Keratinocyte (primary cell): ENCODE data around the gene GTF3A. TPM values are rescaled to one million over a fixed set of nuclear protein-coding genes. Genes with fewer than 3 reads are reported as not detected.

Experiments used
- DNase-seq: peaks from one replicate; pipeline ENCODE4 v3.0.0-alpha.2; 2011; ENCODE audit warnings: low read depth, missing footprints, low spot score
- FAIRE-seq: peaks from 2 replicates; lab custom pipeline; 2011; peaks lifted over from hg19 to GRCh38; lab: Jason Lieb, UNC
- H2AFZ ChIP-seq: 2 replicates; pipeline ENCODE4 v1.6.0; 2012; ENCODE audit warnings: low read length, control low read depth, inconsistent platforms; ENCODE audit not compliant: control insufficient read depth
- H3K27ac ChIP-seq: 2 replicates; pipeline ENCODE4 v1.5.1; 2011; ENCODE audit warnings: low read length; ENCODE audit not compliant: control insufficient read depth, insufficient read depth
- H3K27me3 ChIP-seq: 3 replicates; pipeline ENCODE4 v1.6.0; 2011; ENCODE audit warnings: low read length; ENCODE audit not compliant: control insufficient read depth, insufficient read depth; ENCODE audit errors: extremely low read depth
- H3K36me3 ChIP-seq, 2 experiments: 2 replicates in 1 of 2; 3 replicates in 1 of 2; pipeline ENCODE4 v1.5.1; 2011; ENCODE audit warnings: low read length in 2 of 2, mild to moderate bottlenecking in 1 of 2; ENCODE audit not compliant: control insufficient read depth in 2 of 2, insufficient read depth in 2 of 2; ENCODE audit errors: extremely low read depth in 1 of 2
- H3K4me1 ChIP-seq: 3 replicates; pipeline ENCODE4 v1.5.1; 2011; ENCODE audit warnings: low read length; ENCODE audit not compliant: control insufficient read depth, insufficient read depth; ENCODE audit errors: extremely low read depth
- H3K4me2 ChIP-seq: 3 replicates; pipeline ENCODE4 v1.6.0; 2011; ENCODE audit warnings: low read depth, low read length; ENCODE audit not compliant: control insufficient read depth, insufficient read depth; ENCODE audit errors: extremely low read depth
- H3K4me3 ChIP-seq, 3 experiments: fragments of 200-600 bp in 1 of 3; sonication (generic) in 1 of 3; 2 replicates in 2 of 3; 3 replicates in 1 of 3; pipeline ENCODE4 v1.5.1; 2011 to 2016; ENCODE audit warnings: low read length in 3 of 3, mild to moderate bottlenecking in 3 of 3, control low read depth in 2 of 3, inconsistent platforms in 1 of 3, low read depth in 1 of 3, mixed read lengths in 1 of 3, mixed run types in 1 of 3, moderate library complexity in 1 of 3; ENCODE audit not compliant: control insufficient read depth in 2 of 3, insufficient read depth in 2 of 3; ENCODE audit errors: extremely low read depth in 1 of 3
- H3K79me2 ChIP-seq: 2 replicates; pipeline ENCODE4 v1.6.0; 2012; ENCODE audit warnings: low read length; ENCODE audit not compliant: control insufficient read depth, insufficient read depth
- H3K9ac ChIP-seq: 3 replicates; pipeline ENCODE4 v1.6.0; 2011; ENCODE audit warnings: low read length; ENCODE audit not compliant: control insufficient read depth, insufficient read depth; ENCODE audit errors: extremely low read depth
- H3K9me1 ChIP-seq: 3 replicates; pipeline ENCODE4 v1.6.0; 2011; ENCODE audit warnings: low read length; ENCODE audit not compliant: control insufficient read depth, insufficient read depth; ENCODE audit errors: extremely low read depth
- H3K9me3 ChIP-seq: 2 replicates; pipeline ENCODE4 v1.5.1; 2012; ENCODE audit warnings: low read depth, low read length; ENCODE audit not compliant: control insufficient read depth
- H4K20me1 ChIP-seq: 3 replicates; pipeline ENCODE4 v1.6.0; 2011; ENCODE audit warnings: low read length; ENCODE audit not compliant: control insufficient read depth, insufficient read depth; ENCODE audit errors: extremely low read depth
- CTCF ChIP-seq, 3 experiments: IDR thresholded peaks in 1 of 3; conservative IDR thresholded peaks in 1 of 3; optimal IDR thresholded peaks in 1 of 3; 2 replicates in 2 of 3; 3 replicates in 1 of 3; pipeline versions ENCODE3 to v1.5.1; 2011; ENCODE audit warnings: low read length in 3 of 3, mild to moderate bottlenecking in 3 of 3, moderate library complexity in 2 of 3, control low read depth in 1 of 3, inconsistent platforms in 1 of 3; ENCODE audit not compliant: insufficient read depth in 2 of 3; ENCODE audit errors: extremely low read depth in 1 of 3
- EZH2 ChIP-seq: IDR thresholded peaks from one replicate; pipeline ENCODE4 v1.6.1; 2012; ENCODE audit warnings: inconsistent platforms, mild to moderate bottlenecking, low read length, moderate library complexity
- dilution Hi-C: fragments of 300-500 bp; cut with MboI; formaldehyde crosslinking; loops from one replicate; pipeline ENCODE4 v1.7.0; 2020; ENCODE audit warnings: low sequenced_read_pairs; ENCODE audit not compliant: extremely low pct_ligation_motif_present
- polyA plus RNA-seq, 5 experiments: library from polyadenylated mRNA; depleted of rRNA in 3 of 5; stranded (reverse) in 3 of 5; stranded (forward) in 1 of 5; unstranded in 1 of 5; fragments of >200 nt; gene quantifications; 1 replicate in 1 of 5; 2 replicates in 3 of 5; 3 replicates in 1 of 5; pipeline versions ENCODE4 v1.2.1 to v1.2.3, GENCODE V29; 2011 to 2012; ENCODE audit warnings: missing spikeins in 2 of 5, low read depth in 1 of 5, low replicate concordance in 1 of 5

The GTF3A gene
- polyA plus RNA-seq, 1 donor (not counting 4 experiments of a cell fraction or from before 2014, with no cell fraction given), result 97.8 TPM

GRCh38 chr13:27425158-27425917, 919 bp downstream of the GTF3A start:
- TF ChIP-seq EZH2 (no peak), CTCF (optimal IDR thresholded peaks at IDR 0.05 in 1 of 3, IDR thresholded peaks at IDR 0.05 in 1 of 3, conservative IDR thresholded peaks at IDR 0.05 in 1 of 3; ENCODE audit: extremely low read depth in 1 of 3, insufficient read depth in 2 of 3, low read length in 3 of 3) (no peak)
- Histone ChIP-seq H2AFZ (peak overlapping the region; percentile 74), H3K9ac (peak overlapping the region; percentile 83), H3K9me1 (no peaks in the 10 kb centered on the region), H3K9me3 (no peaks in the 10 kb centered on the region), H3K27ac (peak overlapping the region; percentile 89), H3K4me3 (peak overlapping the region; percentile 66 to 77 (median 67)), H3K36me3 (peaks cover 6 to 11% of the 10 kb centered on the region in 2 experiments), H3K79me2 (peaks cover 22% of the 10 kb centered on the region), H3K4me2 (peak overlapping the region; percentile 96), H4K20me1 (no peaks in the 10 kb centered on the region), H3K27me3 (no peaks in the 10 kb centered on the region), H3K4me1 (peaks cover 35% of the 10 kb centered on the region)
- FAIRE-seq (no peak), DNase-seq (no peak)
- dilution Hi-C loops, result no loop called here

- Histone ChIP-seq H3K27me3 (no peaks in the 10 kb centered on the region), H3K9me1 (no peaks in the 10 kb centered on the region), H4K20me1 (no peaks in the 10 kb centered on the region), H3K4me3 (peak overlapping the region; percentile 66 to 77 (median 67)), H3K4me2 (peak overlapping the region; percentile 96), H3K9ac (peak overlapping the region; percentile 83), H3K4me1 (peaks cover 35% of the 10 kb centered on the region), H2AFZ (peak overlapping the region; percentile 18), H3K36me3 (peaks cover 6 to 13% of the 10 kb centered on the region in 2 experiments), H3K79me2 (peaks cover 22% of the 10 kb centered on the region), H3K9me3 (no peaks in the 10 kb centered on the region), H3K27ac (peak overlapping the region; percentile 89)
- FAIRE-seq, result peak; percentile 93
- DNase-seq, result peak; percentile 67
- peak; percentile 33 to 58 (median 42) for TF ChIP-seq CTCF (optimal IDR thresholded peaks at IDR 0.05 in 1 of 3, IDR thresholded peaks at IDR 0.05 in 1 of 3, conservative IDR thresholded peaks at IDR 0.05 in 1 of 3; ENCODE audit: extremely low read depth in 1 of 3, insufficient read depth in 2 of 3, low read length in 3 of 3)
- TF ChIP-seq EZH2, result no peak
- dilution Hi-C loops, result no loop called here
Measured at GRCh38 chr13:27425918-27426630, 1.7 kb downstream of the GTF3A start.
